GM23338 (cell line): Measurements from ENCODE around the gene INPP1. TPM values are rescaled to one million over a fixed set of nuclear protein-coding genes. Genes with fewer than 3 reads are reported as not detected.

Source experiments
- ATAC-seq: fragments of 200-7000 bp; cut with Tn5 transposase; 3 replicates; pipeline ENCODE4 v1.9.1; 2020
- DNase-seq: peaks from one replicate; pipeline ENCODE4 v3.0.0-alpha.2; 2015; ENCODE audit warnings: low spot score
- H2AFZ ChIP-seq: fragments of 200-600 bp; sonication (generic); 2 replicates; pipeline ENCODE4 v1.8.0; 2016; ENCODE audit warnings: antibody characterized with exemption, mild to moderate bottlenecking, moderate library complexity
- H3F3A ChIP-seq: fragments of 200-600 bp; sonication (generic); replicated peaks from 2 replicates; pipeline ENCODE4 v1.8.0; 2017; ENCODE audit warnings: antibody characterized with exemption, mixed run types, low read depth
- H3K27ac ChIP-seq: fragments of 200-600 bp; sonication (generic); 2 replicates; pipeline ENCODE4 v1.6.1; 2016; ENCODE audit warnings: low read depth
- H3K27me3 ChIP-seq: fragments of 200-600 bp; sonication (generic); 2 replicates; pipeline ENCODE4 v1.8.0; 2016; ENCODE audit warnings: mild to moderate bottlenecking, mixed run types, moderate library complexity; ENCODE audit not compliant: insufficient read depth
- H3K36me3 ChIP-seq: fragments of 200-600 bp; sonication (generic); 2 replicates; pipeline ENCODE4 v1.8.0; 2016; ENCODE audit warnings: mild to moderate bottlenecking; ENCODE audit not compliant: insufficient read depth
- H3K4me1 ChIP-seq: fragments of 200-600 bp; sonication (generic); 2 replicates; pipeline ENCODE4 v1.8.0; 2016; ENCODE audit warnings: mild to moderate bottlenecking, moderate library complexity; ENCODE audit not compliant: insufficient read depth
- H3K4me2 ChIP-seq: fragments of 200-600 bp; sonication (generic); 2 replicates; pipeline ENCODE4 v1.7.1; 2017; ENCODE audit warnings: mixed run types
- H3K4me3 ChIP-seq: fragments of 200-600 bp; sonication (generic); 2 replicates; pipeline ENCODE4 v1.6.1; 2016; ENCODE audit warnings: mixed run types
- H3K79me2 ChIP-seq: fragments of 200-600 bp; sonication (generic); replicated peaks from 2 replicates; pipeline ENCODE4 v1.8.0; 2017; ENCODE audit warnings: mild to moderate bottlenecking; ENCODE audit not compliant: insufficient read depth
- H3K9me2 ChIP-seq: fragments of 200-600 bp; sonication (generic); 2 replicates; pipeline ENCODE4 v1.8.0; 2017; ENCODE audit not compliant: insufficient read depth
- H4K20me1 ChIP-seq: fragments of 200-600 bp; sonication (generic); replicated peaks from 2 replicates; pipeline ENCODE4 v1.8.0; 2017; ENCODE audit warnings: mild to moderate bottlenecking; ENCODE audit not compliant: insufficient read depth
- H3K27ac Mint-ChIP-seq: 2 replicates; pipeline ENCODE4 v1.8.0; 2020; ENCODE audit warnings: inconsistent platforms, mild to moderate bottlenecking, moderate library complexity, mixed read lengths
- H3K27me3 Mint-ChIP-seq: 3 replicates; pipeline ENCODE4 v1.8.0; 2022; ENCODE audit warnings: low read depth, mild to moderate bottlenecking, moderate library complexity, mixed read lengths, inconsistent platforms; ENCODE audit not compliant: insufficient read depth, poor library complexity
- H3K36me3 Mint-ChIP-seq: 3 replicates; pipeline ENCODE4 v1.8.0; 2021; ENCODE audit warnings: low read depth, mild to moderate bottlenecking, inconsistent platforms, moderate library complexity, mixed read lengths
- H3K4me1 Mint-ChIP-seq: 3 replicates; pipeline ENCODE4 v1.8.0; 2020; ENCODE audit warnings: mild to moderate bottlenecking, inconsistent platforms, mixed read lengths
- H3K4me3 Mint-ChIP-seq: 3 replicates; pipeline ENCODE4 v1.8.0; 2021; ENCODE audit warnings: moderate library complexity, mild to moderate bottlenecking, inconsistent platforms, mixed read lengths
- H3K9me3 Mint-ChIP-seq: 3 replicates; pipeline ENCODE4 v1.8.0; 2020; ENCODE audit warnings: moderate library complexity, mild to moderate bottlenecking, inconsistent platforms, mixed read lengths
- ETS1 ChIP-seq: IDR thresholded peaks from 2 replicates; pipeline ENCODE4 v1.6.1; 2016; ENCODE audit warnings: antibody characterized with exemption
- EZH2phosphoT487 ChIP-seq: fragments of 200-600 bp; sonication (generic); IDR thresholded peaks from one replicate; pipeline ENCODE4 v1.8.1; 2018; ENCODE audit warnings: antibody characterized with exemption; ENCODE audit not compliant: unreplicated experiment
- JUNB ChIP-seq: IDR thresholded peaks from one replicate; pipeline ENCODE4 v1.6.1; 2016; ENCODE audit warnings: antibody characterized with exemption; ENCODE audit not compliant: unreplicated experiment
- NANOG ChIP-seq: IDR thresholded peaks from 2 replicates; pipeline ENCODE4 v1.6.1; 2016; ENCODE audit warnings: antibody characterized with exemption, borderline replicate concordance
- STAT1 ChIP-seq: IDR thresholded peaks from one replicate; pipeline ENCODE4 v1.6.1; 2016; ENCODE audit warnings: antibody characterized with exemption; ENCODE audit not compliant: unreplicated experiment
- ZNF114 ChIP-seq: fragments of 250-450 bp; sonication (Bioruptor Pico); IDR thresholded peaks from 2 replicates; pipeline ENCODE4 v1.5.0; 2020; ENCODE audit warnings: mild to moderate bottlenecking, moderate library complexity
- ZNF331 ChIP-seq: fragments of 250-450 bp; sonication (Bioruptor Pico); IDR thresholded peaks from 2 replicates; pipeline ENCODE4 v1.5.0; 2020; ENCODE audit warnings: low read depth, mild to moderate bottlenecking, moderate library complexity
- ZNF462 ChIP-seq: fragments of 250-450 bp; sonication (Bioruptor Pico); IDR thresholded peaks from 2 replicates; pipeline ENCODE4 v1.5.0; 2020; ENCODE audit warnings: mild to moderate bottlenecking, moderate library complexity
- polyA plus RNA-seq: library from polyadenylated mRNA; unstranded; fragments of >200 nt; fragmentation: Nextera tagmentation; extraction: Ambion mirVana; gene quantifications from 2 replicates; pipeline ENCODE4 v1.2.1, GENCODE V29; 2016
- total RNA-seq: library from RNA; depleted of rRNA; stranded (reverse); fragments of >200 nt; shearing (Covaris generic); gene quantifications from 2 replicates; pipeline ENCODE4 v1.2.3, GENCODE V29; 2014

The INPP1 gene
- total and polyA plus RNA-seq, 2 experiments from 2014 or later, result 2.6 to 6.5 TPM

- TF ChIP-seq ZNF331 (CRISPR knock-in tag), result no peak
- no peak for TF ChIP-seq ZNF114 (CRISPR knock-in tag)
- no peak for TF ChIP-seq JUNB
- TF ChIP-seq STAT1, result no peak
- no peak for TF ChIP-seq EZH2phosphoT487
- no peak for TF ChIP-seq ZNF462
- no peak for TF ChIP-seq NANOG
- H4K20me1 ChIP-seq, result no peaks in the 10 kb centered on the region
- peak; percentile 79 for DNase-seq
- H3K9me2 ChIP-seq, result no peaks in the 10 kb centered on the region
- no peak overlapping the region for H2AFZ ChIP-seq
- no peaks in the 10 kb centered on the region for H3K36me3 Mint-ChIP-seq
- H3K9me3 Mint-ChIP-seq, result no peaks in the 10 kb centered on the region; the same call in 2 of the 3 replicates
- H3K4me1 Mint-ChIP-seq, result peaks cover 23% of the 10 kb centered on the region
- H3K4me2 ChIP-seq, result no peak overlapping the region
- no peaks in the 10 kb centered on the region for H3K36me3 ChIP-seq
- no peaks in the 10 kb centered on the region for H3K79me2 ChIP-seq
- peaks cover 6% of the 10 kb centered on the region for H3K4me1 ChIP-seq
- H3K27ac ChIP-seq, result no peak overlapping the region
- peak overlapping the region; percentile 41; the same call in 1 of the 3 replicates for H3K4me3 Mint-ChIP-seq
- peak overlapping the region; percentile 75; the same call in 1 of the 2 replicates for H3K27ac Mint-ChIP-seq
- no peak overlapping the region for H3K4me3 ChIP-seq
- H3K27me3 Mint-ChIP-seq, result peaks cover 17% of the 10 kb centered on the region
- ATAC-seq, result peak; percentile 40
- H3K27me3 ChIP-seq, result peaks cover 21% of the 10 kb centered on the region
- H3F3A ChIP-seq, result no peaks in the 10 kb centered on the region
Observed at GRCh38 chr2:190340369-190340768, 3.0 kb upstream of the INPP1 start.

GRCh38 chr2:190342611-190343010 is 778 bp upstream of the INPP1 start:
- peak overlapping the region; percentile 40; the same call in 1 of the 2 replicates for H2AFZ ChIP-seq
- TF ChIP-seq ETS1, result no peak

More at GRCh38 chr2:190342611-190343010, 778 bp upstream of the INPP1 start:
- ATAC-seq (no peak), DNase-seq (no peak)
- Mint-ChIP-seq H3K9me3 (no peaks in the 10 kb centered on the region; the same call in 2 of the 3 replicates), H3K4me3 (0 out of 3 replicates have a peak overlapping the region, but pooled peaks have one; percentile 78), H3K4me1 (peaks cover 23% of the 10 kb centered on the region), H3K36me3 (no peaks in the 10 kb centered on the region), H3K27me3 (peaks cover 17% of the 10 kb centered on the region), H3K27ac (no peak overlapping the region)
- Histone ChIP-seq H3K9me2 (no peaks in the 10 kb centered on the region), H3K27ac (no peak overlapping the region), H3K4me1 (peaks cover 6% of the 10 kb centered on the region), H3K36me3 (no peaks in the 10 kb centered on the region), H3K4me2 (0 out of 2 replicates have a peak overlapping the region, but pooled peaks have one; percentile 82), H4K20me1 (no peaks in the 10 kb centered on the region), H3K27me3 (peaks cover 21% of the 10 kb centered on the region), H3K79me2 (no peaks in the 10 kb centered on the region), H3F3A (no peaks in the 10 kb centered on the region), H3K4me3 (no peak overlapping the region)
